T-helper 1 cell (primary cell): Measurements from ENCODE around the gene SNX13.

Source experiments
- DNase-seq, 5 donors: peaks; one replicate each; pipeline ENCODE4 v3.0.0-alpha.2; 2012 to 2020

Gene SNX13

DNA sequence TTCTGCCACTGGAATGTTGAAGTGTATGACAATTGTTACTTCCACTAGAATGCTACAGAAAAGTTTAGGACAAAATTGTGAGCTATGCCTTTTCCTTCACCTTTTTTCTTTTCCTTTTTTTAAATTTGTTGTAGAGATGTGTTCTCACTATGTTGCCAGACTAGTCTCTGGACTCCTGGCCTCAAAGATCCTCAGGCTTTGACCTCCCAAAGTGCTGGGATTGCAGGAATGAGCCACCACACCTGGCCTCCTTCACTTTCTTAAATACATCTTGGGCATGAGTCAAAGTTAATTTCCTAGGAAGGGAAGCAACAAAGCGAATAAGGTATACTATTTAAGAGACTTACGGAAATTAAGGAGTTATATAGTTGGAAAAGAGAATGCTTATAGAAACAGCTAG, 2.7 kb upstream of the SNX13 start:
- no peak for DNase-seq

GRCh38 chr7:17942231-17942630, 1.9 kb upstream of the SNX13 start:
- DNase-seq: no peak

GRCh38 chr7:17940951-17941431, 697 bp upstream of the SNX13 start:
- peak in 1 of 5 donors; percentile 4 for DNase-seq

DNA sequence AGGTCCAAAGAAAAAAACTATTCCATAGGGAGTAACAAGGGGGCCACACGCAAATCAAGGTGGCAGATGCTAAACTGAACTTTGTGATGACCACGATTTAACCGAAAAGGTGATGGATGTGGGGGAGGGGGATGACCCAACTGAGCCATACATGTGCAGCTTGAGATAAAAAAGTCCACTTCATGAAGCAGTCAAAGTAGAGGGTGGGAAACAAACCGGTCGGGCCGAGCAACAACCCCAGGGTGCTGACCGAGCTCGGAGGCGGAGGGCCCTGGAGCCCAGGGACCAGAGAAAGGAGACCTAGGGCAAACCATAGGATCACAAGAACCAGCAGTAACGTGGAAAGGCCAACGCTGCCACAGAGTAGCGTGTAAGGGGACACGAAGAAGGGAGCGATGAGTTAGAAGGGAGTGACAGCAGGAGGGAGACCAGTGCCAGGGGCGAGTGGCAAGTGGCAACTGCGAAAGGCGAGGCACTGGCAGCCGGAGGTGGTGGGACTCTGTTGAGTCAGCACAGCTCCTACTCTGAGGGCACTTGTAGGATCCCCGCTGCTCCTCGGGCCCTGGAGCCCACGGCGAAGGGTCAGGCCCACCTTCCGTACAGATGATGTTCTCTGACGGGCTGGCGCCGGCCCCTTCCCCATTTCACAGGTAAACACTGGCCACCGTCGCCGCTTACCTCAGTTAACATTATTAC, 540 bp downstream of the SNX13 start:
- peak; percentile 12 to 51 (median 29) for DNase-seq

DNA sequence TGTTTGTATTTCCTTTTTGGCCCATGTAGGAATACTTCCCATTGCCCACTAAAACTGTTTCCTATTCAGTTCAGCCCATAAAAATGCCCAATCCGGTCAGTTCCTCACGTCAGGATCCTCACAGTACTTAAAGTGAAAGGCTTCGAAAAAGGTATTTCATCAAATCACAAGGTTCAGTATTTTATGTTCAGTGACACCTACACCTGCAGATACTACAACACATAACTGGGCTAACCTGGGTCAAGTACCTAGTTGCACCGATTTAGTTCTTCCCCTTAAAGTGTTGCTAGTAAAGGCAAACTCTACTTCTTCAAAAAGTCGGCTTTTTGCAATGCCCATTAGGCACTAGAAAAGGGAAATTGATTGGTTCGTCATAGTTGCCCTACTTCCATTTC, 1.1 kb downstream of the SNX13 start:
- DNase-seq: no peak

DNA sequence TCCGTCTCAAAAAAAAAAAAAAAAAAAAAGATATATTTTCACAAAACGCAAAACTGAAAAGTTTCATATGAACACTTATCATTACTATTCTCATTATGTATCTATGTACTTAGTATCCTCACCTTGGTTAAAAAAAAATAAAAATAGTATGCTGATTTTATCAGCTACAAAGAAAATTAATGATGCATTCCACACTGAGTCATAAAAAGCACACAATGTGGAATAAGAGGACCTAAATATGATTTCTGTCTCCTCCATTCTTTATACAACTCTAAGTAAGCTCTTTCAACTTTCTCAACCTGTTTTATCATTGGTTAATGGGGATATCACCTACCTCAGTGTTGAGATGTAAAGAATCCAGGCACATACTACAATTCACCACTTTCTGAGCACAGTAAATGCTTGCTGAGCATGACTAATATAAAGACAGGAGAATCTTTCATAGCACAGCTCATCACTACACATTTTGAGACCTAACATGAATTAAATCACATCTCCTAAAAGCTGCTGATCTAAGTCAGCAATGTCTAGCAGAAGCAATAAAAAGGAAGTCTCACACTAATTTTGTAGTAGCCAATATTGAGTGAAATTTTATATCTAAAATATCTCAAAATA, 2.7 kb downstream of the SNX13 start:
- DNase-seq: peak in 1 of 5 donors; percentile 10

DNA sequence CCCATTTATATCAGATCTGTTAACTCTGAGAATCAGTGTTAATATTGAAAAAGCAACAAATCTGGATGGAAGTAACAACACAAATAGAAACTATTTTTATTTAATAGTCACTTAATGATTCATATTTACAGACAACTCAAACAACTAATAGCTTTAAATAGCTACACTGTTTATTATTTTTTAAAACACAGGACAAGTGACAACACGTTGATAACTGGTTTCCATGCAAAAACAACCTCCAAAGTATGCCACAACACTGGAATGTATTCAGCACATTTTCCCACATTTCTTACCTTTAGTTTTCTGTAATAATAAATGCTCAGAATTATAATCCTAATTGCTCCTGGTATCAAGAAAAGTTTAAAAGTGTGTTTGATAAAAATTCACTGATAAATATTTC, 4.0 kb downstream of the SNX13 start:
- no peak for DNase-seq

GRCh38 chr7:17934612-17935240, 5.6 kb downstream of the SNX13 start:
- no peak for DNase-seq

DNA sequence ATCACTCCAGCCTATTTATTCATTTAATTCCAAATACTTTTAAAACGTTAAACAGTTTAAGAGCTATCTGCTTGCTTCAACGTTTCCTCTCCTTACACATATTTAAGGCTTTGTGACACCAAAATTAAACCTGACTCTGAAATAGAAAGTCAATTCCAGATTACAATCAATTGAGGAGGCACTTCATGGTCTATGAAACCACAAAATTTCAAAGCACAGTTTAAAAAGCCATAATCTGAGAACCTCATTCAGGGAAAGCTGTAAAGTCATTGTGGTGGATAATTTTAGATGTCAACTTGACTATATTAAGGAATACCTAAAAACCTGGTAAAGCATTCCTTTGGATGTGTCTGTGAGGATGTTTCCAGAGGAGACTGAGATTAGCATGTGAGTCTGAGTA, 6.2 kb downstream of the SNX13 start:
- DNase-seq: no peak

GRCh38 chr7:17932770-17933169, 7.5 kb downstream of the SNX13 start:
- no peak for DNase-seq

GRCh38 chr7:17931069-17931468, 9.2 kb downstream of the SNX13 start:
- DNase-seq: no peak

DNA sequence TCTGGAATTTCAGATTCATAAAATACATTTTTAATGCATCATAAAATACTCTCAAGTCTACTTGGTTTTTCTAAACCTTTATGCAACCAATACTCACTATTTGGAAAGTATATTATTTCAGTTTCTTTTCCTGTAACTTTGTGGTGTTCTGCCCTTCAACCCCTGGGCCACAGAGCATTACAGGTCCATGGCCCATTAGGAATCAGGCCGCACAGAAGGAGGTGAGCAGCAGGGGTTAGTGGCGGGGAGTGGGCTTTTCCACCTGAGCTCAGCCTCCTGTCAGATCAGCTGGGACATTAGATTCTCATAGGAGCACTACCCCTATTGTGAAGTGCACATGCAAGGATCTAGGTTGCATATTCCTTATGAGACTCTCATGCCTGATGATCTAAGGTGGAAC, 9.7 kb downstream of the SNX13 start:
- DNase-seq: no peak

DNA sequence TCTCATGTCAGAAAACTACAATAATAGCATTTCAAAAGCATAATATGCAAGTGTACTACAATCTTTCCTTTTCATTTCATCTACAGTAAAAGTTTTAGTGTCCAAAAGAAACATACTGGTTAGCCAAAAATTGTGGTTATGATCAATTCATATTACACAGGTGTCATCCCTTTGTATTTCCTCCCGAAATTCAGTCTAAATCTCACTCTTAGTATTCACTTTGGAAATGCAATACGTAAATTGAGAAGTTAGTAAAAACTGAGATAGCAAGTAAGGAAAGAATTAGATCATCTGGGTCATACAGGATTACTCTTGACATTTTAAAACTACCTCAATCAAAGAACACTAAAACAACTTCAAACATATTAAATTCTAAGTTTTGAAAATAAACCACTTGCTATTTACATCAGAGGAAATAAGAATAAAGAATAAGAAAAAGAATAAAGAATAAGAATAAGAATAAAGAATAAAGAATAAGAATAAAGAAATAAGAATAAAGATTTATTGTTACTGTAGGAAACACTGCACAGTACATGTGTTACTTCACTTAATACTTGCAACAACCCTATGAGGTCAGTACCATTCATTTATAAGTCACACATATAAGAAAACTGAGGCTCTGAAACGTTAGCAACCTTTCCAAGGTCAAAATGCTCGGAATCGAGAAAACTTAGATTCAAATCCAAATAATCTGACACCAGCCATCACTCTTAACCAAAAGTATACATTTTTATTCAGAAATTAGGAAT, 10.5 kb downstream of the SNX13 start:
- no peak for DNase-seq

GRCh38 chr7:17928055-17928454, 12.2 kb downstream of the SNX13 start:
- DNase-seq: no peak

GRCh38 chr7:17921857-17922416, 18.4 kb downstream of the SNX13 start:
- DNase-seq: no peak

DNA sequence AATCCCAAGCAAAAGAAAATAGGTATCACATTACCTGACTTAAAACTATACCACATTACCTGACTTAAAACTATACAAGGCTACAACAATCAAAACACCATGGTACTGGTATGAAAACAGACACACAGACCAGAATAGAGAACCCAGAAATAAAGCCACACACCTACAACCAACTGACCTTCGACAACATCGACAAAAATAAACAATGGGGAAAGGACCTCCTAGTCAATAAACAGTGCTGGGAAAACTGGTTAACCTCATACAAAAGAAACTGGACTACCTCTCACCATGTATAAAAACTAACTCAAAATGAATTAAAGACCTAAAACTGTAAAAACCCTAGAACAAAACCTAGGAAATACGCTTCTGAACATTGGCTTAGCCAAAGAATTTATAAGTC, 22.5 kb downstream of the SNX13 start:
- DNase-seq: no peak

GRCh38 chr7:17916786-17917185, 23.5 kb downstream of the SNX13 start:
- no peak for DNase-seq

DNA sequence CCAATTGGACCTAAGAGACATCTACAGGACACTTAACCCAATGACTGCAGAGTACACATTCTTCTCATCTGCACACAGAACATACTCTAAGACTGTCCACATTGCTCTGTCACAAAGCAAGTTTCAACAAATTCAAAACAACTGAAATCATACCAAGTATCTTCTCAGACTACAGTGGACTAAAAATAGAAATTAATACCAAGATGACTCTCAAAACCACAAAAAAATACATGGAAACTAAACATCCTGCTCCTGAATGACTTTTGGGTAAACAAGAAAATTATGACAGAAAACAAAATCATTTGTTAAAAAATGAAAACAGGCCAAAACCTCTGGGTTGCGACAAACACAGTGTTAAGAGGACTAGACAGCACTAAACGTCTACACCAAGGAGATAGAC, 24.5 kb downstream of the SNX13 start:
- no peak for DNase-seq

DNA sequence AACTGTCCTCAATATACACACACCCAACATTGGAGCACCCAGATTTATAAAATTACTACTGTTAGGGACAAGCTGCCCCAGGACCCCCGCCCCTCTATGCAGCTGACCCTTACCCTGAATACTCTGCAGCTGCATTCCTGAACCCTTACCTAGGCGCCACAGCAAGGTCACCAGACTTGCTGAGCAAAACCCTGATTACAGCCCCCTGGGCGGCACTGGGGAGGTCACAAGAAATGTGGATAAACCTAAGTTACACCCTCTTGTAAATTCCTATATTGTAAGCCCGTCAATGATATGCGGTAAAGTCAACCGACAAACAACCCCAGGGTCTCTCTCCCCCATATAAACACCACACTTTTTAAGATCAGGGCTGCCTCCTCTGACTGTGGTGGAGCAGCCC, 25.1 kb downstream of the SNX13 start:
- no peak for DNase-seq

- DNase-seq: no peak
These were observed 27.0 kb downstream of the SNX13 start for GRCh38 chr7:17913250-17913649.

- DNase-seq: no peak
These were observed 27.6 kb downstream of the SNX13 start for GRCh38 chr7:17912536-17913235.

DNA sequence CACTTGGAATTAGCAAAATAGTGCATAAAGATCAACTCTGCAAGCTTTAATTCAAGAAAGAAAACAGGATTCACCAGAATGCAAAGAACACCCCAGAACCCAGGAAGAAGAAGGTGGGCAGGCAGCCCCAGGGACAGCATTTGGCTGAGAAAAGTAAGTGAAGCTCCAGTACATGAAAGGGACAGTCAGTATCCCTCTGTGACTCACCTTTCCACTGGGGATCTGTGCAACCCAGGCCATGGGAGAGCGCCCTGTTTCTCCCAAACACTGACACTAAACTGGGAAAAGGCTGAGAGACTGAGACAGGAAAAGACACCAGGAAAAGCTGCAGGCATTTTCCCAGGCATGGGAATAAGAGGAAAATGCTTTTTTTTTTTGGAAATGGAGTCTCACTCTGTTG, 28.2 kb downstream of the SNX13 start:
- no peak for DNase-seq

- no peak for DNase-seq
These were observed 29.9 kb downstream of the SNX13 start for GRCh38 chr7:17910377-17910776.
